Neural cell (in vitro differentiated cells): ENCODE data around the gene WWC1.

Experiments
- EP300 ChIP-seq: fragments of 450-650 bp; conservative IDR thresholded peaks from 2 replicates; pipeline ENCODE4 v1.6.1; 2014; ENCODE audit warnings: antibody characterized with exemption, mild to moderate bottlenecking, moderate library complexity; ENCODE audit not compliant: poor library complexity, severe bottlenecking
- EZH2 ChIP-seq: fragments of 200-600, 300-800 bp; shearing (Covaris generic), sonication (generic); IDR thresholded peaks from 2 replicates; pipeline ENCODE4 v1.6.1; 2014; ENCODE audit warnings: antibody characterized with exemption, low read length, borderline replicate concordance, mild to moderate bottlenecking; ENCODE audit not compliant: insufficient read depth, poor library complexity, severe bottlenecking
- MXI1 ChIP-seq: fragments of 450-650 bp; conservative IDR thresholded peaks from 2 replicates; pipeline ENCODE4 v1.6.1; 2014; ENCODE audit warnings: antibody characterized with exemption, mild to moderate bottlenecking; ENCODE audit not compliant: poor library complexity, severe bottlenecking
- POLR2AphosphoS5 ChIP-seq: IDR thresholded peaks from 2 replicates; pipeline ENCODE4 v1.6.1; 2012
- TAF1 ChIP-seq: IDR thresholded peaks from 2 replicates; pipeline ENCODE4 v1.6.1; 2012; ENCODE audit warnings: low read depth
- TF ChIP-seq, protein P1 (sequence below): fragments of 450-650 bp; IDR thresholded peaks from 2 replicates; pipeline ENCODE4 v1.5.1; 2014; ENCODE audit warnings: antibody characterized with exemption, mild to moderate bottlenecking, moderate library complexity; ENCODE audit not compliant: poor library complexity, severe bottlenecking

DNA sequence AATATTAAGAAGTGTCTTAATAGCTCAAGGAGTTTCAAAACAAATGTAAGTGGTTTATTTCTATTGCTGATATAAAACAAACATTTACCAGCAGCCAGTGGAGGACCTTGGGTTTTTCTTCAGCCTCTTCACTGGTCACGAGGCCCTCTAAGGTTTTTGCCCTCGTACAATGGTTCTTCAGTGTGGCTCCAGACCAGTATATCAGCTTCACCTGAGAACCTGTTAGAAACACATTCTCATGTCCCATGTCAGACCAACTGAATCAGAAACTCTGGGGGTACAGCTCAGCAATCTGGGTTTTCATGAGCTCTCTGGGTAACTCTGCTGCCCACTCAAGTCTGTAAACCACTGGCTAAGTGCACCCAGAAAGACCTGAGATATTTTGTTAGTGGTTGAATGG lies 12.9 kb downstream of the WWC1 start:
- TF ChIP-seq, protein P1, sequence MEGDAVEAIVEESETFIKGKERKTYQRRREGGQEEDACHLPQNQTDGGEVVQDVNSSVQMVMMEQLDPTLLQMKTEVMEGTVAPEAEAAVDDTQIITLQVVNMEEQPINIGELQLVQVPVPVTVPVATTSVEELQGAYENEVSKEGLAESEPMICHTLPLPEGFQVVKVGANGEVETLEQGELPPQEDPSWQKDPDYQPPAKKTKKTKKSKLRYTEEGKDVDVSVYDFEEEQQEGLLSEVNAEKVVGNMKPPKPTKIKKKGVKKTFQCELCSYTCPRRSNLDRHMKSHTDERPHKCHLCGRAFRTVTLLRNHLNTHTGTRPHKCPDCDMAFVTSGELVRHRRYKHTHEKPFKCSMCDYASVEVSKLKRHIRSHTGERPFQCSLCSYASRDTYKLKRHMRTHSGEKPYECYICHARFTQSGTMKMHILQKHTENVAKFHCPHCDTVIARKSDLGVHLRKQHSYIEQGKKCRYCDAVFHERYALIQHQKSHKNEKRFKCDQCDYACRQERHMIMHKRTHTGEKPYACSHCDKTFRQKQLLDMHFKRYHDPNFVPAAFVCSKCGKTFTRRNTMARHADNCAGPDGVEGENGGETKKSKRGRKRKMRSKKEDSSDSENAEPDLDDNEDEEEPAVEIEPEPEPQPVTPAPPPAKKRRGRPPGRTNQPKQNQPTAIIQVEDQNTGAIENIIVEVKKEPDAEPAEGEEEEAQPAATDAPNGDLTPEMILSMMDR = no peak
- TF ChIP-seq EP300 = no peak
- no peak for TF ChIP-seq MXI1
- no peak for TF ChIP-seq EZH2
- TF ChIP-seq POLR2AphosphoS5 = no peak
- no peak for TF ChIP-seq TAF1
